HG03378 (cell line): ENCODE results near the gene COL15A1.

ENCODE experiments used
- ATAC-seq: cut with Tn5 transposase; IDR thresholded peaks from one replicate; pipeline ENCODE4 v1.9.1; 2021; ENCODE audit warnings: mild to moderate bottlenecking, moderate library complexity; ENCODE audit not compliant: unreplicated experiment

The COL15A1 gene

DNA sequence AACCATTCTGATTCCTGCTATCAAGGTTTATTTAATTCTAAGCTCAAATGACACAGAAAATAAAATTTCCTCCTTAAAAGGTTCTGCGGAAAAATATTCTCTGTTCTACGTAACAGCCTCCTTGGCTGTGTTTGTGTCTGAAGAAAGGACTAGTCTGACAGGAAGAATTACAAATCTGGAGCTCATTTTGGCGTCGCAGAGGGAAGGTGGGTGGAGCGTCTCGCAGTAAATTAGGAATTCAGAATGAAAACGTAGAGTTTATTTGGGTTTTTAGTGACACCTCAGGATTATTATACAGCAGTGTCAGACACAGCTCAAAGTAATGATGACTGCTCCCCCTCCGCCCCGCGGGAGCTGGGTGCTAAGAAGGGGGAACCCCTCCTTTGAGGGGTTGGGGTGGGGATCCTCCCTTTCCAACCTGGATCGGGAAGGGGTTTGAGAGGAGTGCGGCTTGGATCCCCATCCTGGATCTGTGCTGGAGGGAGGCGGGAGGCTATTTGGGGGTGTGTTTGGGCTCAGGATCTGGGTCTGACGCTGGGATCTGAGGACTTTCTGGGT lies 160.3 kb downstream of the COL15A1 start:
- no peak for ATAC-seq

DNA sequence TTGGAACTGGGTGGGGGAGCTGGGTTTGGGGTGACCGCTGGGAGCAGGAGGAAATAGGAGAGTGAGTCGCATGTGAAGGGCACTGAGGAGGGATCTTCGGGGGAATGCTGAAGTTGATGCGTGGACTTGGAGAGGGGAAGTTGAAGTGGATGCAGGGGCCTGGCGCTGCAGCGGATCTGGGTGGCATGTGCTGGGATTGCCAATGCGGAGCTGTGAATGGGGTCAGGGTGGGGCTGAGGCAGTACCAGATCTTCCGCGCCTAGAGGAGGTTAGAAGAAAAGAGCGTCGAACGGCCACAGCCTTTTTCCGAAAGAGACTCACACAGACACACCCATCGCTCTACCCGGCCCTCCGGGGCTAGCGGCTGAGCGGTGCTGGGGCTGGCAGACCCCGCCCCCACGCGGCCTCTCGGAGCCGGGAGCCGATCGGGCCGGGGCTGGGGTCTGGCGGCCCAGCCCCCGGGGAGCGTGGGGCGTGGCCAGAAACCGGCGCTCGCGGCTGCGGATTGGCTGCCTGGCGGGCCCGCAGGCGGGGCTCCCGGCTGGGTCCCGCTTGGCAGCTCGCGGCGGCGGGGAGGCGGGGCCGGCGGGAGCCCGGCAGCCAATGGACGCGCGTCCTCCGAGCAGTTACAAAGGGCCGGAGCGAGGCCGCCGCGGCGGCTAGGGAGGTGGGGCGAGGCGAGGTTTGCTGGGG lies 160.9 kb downstream of the COL15A1 start, which contains the start of gene TGFBR1:
TSS of gene TGFBR1 (plus strand) at position 655 of the 693 bp plus-strand sequence. CDS start 93 bp downstream, outside the sequence.
- peak; percentile 68 for ATAC-seq

DNA sequence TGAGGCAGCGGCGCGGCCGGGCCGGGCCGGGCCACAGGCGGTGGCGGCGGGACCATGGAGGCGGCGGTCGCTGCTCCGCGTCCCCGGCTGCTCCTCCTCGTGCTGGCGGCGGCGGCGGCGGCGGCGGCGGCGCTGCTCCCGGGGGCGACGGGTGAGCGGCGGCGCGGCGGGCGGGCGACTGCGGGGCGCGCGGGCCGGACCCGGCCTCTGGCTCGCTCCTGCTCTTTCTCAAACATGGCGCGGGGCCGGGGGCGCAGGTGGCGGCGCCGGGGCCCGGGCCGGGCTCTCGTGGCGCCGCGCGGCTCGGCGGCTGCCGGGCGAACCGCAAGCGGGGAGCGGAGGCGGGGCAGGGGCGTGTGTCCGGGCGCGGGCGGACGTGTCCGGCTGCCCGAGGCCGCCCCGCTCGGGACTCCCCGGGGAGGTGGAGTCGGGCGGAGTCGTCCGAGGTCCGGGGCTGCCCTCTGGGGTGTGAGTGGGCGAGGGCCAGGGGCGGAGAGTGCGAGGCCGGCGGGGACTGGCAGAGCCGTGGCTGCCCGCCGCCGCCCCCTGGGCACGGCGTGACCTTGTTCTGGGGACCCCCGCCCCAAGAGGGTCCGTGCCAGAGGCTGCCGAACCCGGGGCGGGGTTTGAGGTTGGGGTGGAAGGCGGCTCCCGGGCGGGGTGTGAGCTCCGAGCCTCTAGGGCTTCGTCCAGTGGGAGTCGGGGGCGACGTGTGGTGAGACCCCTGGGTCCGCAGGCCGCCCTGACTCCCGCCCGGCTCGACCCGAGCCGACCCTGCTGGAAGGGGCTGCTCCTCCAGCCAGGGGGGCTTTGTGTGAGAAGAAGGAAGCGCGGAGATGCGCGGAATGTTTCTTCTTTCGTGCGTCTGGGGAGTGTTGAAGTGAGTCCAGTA lies 161.7 kb downstream of the COL15A1 start:
- ATAC-seq: peak; percentile 46

GRCh38 chr9:99106044-99106375 lies 162.3 kb downstream of the COL15A1 start:
- ATAC-seq: no peak

DNA sequence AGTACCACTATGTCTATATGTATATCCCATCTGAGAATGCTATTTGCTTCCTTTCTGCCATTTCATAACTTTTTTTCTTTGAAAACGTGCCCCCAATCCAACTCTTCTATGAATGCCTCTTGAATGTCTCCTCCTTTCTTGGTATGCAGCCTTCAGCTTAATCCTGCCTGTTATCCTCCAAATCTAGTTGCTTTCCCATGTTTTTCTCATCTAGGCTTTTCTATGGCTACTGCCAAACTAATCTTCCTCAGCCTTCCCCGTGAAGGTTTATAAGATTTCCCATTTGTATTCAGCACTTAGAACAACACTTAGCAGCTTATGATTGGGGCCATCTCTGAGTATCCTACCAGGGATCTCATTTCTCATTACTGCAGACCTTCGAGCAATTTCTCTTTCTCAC lies 163.7 kb downstream of the COL15A1 start:
- ATAC-seq: no peak

DNA sequence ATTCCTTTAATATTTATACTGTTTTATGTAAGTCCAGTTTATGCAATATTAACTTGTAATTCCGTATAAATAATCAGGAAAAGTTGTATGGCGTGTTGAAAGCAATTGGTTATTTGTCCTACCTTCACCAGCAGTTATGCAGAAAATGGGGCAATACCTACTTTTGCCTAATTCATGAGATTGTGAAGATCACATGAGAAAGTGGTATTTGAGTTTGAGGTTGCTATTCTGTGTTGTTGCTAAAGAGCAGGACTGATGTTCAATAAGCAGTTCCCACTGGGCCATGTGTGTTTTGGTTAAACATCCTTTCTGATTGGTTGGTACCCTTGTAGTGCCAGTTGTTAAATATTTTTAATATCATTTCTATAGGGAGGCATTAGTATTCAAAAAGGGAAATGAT lies 164.4 kb downstream of the COL15A1 start:
- no peak for ATAC-seq

DNA sequence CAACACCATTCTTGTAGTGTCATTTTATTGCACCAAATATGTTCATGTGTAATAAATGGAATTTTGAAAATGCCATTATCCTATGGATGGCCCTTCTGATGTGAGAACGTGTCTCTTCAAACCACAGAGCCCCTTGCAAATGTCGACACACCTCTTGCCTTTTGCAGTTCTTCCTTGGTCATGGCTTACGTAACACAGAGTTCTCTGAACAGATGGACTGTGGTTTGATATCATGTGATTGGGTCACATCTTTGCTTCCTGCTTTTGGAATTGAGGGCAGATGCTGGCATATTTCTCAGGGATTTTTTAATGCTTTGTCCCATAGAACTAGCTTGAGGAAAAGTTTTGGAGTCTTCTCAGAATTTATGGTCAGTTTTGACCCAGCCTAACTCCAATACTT lies 165.8 kb downstream of the COL15A1 start:
- ATAC-seq: no peak

DNA sequence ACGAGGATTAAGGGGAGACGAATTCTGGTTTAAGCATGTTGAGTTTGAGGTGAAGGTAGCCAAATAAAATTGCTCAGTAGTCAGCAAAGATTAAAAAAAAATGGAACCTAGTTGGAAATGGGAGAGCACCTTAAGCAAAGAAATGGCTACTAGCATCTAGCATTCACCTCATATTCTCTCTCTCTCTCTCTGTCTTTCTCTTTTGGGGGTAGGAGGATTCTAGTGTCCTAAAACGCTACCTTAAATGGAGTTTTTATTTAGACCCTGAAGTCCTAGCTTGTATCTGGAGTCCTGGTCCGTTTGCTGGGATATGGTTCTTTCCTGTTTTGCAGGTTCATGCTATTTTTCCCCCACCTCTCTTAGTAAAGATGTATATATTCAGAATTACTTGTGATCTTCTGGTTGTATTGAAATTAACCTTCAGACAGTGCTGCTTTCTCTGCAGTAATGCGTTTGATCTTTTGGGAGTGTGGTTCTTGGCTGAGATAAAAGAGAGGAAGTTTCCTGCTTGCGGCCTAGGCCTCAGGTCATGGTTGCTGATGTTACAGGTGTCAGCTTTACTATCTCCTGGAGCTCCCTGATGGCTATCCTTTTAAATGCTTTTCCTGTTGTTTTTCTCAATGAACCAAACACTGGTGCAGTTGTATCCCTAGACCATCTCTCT lies 169.2 kb downstream of the COL15A1 start:
- no peak for ATAC-seq

GRCh38 chr9:99113414-99114048 lies 169.8 kb downstream of the COL15A1 start:
- ATAC-seq: no peak

DNA sequence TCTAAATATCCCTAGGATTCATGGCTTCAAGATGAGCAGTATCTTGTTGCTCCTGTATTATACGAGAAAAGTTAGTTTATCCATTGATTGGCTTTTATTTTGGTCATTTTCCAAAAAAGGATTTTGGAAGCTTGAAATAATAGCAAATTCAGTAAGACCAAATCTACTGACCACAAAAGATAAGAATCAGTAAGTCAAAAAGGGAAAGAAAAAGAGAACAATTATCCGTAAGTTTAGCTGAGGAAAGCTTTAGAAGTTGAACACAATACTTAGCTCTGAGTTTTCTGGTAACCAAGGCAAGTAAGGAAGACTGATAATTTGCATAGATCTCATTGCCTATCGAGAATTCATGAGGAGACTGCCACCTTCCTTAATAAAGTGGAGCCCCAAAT lies 170.3 kb downstream of the COL15A1 start:
- ATAC-seq: no peak

DNA sequence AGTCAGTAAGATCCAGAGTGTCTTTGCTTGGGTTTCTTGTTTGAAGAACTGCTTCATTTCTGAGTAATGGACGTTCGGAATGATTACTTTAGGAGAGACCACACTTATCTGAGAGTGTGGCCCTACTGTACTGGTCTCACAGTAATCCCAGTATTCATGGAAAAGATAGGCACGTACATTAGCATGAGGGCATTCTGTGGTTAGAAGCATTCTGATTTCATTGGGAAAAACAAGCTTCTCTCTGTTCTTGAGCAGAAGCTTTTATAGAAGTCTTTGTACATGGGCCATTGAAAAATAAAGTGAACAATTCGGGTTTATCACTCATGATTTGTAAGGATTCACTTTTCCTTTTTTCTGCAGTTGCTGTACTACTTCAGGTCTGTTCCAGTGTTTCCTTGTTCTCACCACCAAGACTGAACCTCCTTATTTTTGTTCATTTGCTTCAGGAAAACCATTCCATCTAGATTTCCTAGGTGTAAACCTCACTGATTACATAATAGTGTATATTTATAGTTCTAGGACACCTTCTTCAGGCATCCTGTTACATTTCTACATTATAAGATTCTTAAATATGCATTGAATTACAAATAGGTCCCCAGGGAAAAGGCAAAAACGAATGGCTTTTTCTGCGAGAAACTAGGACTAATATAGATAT lies 171.3 kb downstream of the COL15A1 start:
- ATAC-seq: no peak

- ATAC-seq: no peak
Observed at GRCh38 chr9:99116003-99116411, 172.3 kb downstream of the COL15A1 start.

GRCh38 chr9:99118782-99119466 lies 175.2 kb downstream of the COL15A1 start:
- peak; percentile 94 for ATAC-seq

GRCh38 chr9:99119976-99120655 lies 176.4 kb downstream of the COL15A1 start:
- ATAC-seq: no peak
